Hematopoietic multipotent progenitor cell treated with erythropoietin and hydrocortisone succinate and interleukin-3 and kit ligand, for 4 days (in vitro differentiated cells): ENCODE measurements around the gene PDE7B.
A peak's percentile ranks its signal among the peaks of the same experiment; 100 is the strongest.

Source experiments
- DNase-seq: peaks from one replicate; pipeline ENCODE4 v3.0.0-alpha.2; 2015

Gene PDE7B

DNA sequence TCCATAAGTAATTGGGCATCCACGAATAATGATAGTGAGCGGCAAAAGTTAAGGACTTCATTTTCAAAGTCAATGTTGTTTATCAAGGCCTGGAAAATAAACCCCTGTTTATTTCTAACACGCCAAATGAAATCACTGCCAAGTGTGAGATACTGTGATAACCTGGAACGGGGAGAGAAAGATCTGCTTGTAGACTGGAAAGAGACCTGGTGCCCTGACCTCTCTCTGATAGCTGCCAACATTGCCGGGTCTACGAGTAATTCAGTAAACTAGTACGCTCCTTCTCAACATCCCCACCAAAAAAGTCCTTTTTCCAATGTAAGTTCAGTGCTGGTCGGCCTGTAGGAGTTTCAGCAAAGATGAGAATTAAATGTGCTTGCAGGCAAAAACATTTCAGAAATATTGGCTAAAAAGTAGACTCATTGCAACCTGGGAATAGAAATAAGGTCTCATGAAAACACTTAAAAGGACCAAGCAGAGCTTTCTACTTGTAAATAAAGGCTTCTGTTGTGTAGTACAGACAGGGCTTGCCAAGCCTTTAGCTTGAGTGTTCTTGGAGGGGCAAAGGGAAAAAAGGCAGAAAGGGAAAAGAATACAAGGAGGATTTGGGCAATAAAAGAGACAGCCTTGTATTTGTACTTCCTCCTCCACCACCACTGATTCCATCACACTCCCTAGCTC is 43.9 kb downstream of the PDE7B start:
- DNase-seq = no peak

DNA sequence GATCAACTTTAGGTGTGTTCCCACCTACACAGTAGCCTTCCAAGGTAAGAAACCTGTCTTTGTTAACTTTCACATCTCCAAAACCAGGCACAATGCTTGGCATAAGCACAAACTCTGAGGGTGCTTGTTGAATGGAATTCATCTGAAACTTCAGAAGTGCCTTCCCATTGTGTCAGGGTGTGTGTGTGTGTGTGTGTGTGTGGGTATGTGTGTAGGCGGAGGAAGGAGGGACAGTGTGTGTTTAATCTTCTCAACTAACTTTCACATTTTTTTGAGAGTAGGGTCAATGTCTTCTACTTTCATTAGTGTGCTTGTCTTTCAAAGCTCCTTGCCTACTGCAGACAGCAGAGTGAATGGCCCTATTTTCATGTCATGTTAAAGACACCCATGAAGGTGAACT is 45.6 kb downstream of the PDE7B start:
- no peak for DNase-seq

DNA sequence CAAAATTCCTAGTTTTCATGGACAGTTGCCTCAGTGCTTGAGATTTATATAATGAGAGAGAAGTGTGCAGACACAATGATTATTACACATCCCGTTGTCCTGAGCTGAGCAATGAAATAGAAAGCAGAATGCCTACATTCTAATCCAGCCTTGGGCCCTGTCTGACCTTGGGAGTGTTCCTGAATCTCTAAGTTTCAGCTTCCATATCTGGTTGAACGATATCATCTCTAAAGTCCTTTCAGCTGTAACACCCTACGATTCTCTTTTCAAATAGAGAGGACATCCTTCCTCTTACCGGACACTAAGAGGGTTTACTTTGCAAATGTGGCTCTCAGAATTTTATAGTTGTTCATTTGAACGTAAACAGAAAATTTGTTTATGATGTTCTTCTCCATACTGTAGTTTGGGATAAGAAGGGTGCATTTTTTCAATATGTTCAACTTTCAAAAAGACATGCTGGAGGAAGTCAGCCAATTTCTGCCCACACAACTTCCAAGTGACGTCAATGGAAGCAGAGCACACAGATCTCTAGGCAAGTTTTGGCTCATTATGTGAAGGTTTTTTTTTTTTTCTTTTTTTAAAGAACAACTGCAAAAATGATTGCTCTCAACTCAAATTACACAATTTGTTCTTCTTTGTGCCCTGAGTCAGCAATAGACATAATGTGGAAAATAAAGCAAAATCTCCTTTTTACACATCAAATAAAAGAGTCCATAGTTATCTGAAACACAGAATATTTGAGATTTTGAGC is 50.4 kb downstream of the PDE7B start:
- no peak for DNase-seq

DNA sequence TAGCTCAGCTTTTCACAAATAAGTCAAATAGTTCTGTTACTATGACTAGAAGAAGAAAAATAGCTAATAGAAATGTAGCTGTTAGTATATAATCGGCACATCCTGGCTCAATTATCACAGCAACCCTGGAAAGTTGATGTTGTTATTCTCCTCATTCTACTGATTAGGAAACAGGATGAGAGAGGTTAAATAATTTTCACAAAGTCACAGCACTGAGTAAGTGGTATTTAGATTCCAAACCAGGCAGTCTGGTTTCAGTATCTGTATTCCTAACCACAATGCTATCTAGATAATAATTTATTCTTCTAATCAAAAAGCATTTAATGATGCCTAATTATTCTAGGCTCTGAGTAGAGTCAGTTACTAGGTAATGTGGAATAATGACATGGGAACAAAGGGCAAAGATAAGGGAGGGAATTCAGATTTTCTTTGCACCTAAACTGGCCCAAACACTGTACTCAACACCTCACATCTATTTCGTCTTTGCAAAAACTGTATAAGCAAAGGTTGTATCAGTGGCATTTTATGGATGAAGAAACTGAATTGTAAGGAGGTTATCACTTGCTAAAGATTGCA is 51.3 kb downstream of the PDE7B start:
- DNase-seq = no peak

DNA sequence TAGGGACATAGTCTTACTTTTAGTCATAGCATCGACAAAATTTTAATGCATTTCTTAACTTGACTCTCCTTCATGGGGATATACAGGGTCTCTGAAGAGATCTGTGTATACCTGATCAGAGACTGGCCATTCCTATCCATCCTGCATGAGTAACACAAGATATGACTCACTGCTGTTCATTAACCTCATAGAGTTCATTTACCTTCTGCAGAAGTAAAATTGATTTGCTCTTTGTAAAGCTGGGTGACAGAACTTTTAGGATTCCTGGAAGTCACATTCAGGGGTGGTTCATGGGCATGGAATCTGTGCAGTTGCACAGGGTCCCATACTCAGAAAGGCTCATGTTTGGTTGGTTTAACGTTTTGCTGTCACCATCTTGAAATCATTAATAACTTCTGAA is 53.2 kb downstream of the PDE7B start:
- no peak for DNase-seq

DNA sequence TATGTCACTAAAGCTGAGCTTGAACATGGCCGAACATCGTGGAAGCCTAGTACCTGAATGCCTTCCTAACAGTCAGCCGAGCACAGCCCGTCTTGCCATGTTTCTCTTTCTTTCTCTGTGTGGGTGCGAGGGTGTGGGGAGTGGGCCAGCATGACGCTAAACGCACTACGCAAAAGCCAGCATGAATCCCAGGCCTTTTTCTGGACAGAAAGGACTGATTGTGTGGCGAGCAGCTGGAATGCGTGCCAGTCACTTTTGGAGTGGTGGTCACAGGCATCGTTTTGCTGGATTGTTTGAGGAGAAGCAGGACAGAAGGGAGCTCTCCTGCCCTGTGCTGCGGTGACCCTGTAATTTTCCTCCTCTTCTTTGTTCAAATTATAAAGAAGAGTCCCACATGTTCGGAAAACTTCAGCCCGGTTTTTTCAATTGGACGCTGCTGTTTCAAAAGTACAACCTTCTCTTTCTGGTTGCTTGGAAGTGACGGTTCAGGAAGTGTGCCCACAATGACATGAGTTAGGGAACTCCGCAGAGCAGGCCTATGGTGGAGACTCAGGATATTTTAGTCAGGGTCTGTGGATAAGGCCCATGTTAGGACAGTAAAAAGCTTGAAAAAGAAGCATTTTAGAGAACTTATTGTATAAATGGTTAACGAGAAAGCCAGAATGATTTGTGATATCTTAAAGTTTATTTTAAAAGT is 54.3 kb downstream of the PDE7B start:
- DNase-seq = no peak

DNA sequence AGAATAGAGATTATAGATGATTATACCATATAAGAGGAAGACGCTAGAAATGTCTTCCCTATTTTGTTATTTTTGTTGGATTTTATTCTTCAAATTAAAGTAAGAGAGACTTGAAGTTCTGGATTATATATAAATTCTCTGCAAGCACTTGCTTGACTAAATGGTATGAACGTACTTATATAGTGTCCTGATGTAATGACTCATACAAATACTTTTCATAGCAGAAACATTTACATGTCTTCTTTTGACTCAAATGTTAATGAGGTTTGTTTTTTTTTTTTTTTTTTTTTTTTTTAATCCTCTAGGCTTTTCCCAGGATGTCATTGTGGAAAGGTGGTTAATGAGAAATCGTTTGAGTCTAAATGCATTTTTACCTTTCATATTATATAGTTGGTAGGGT is 55.0 kb downstream of the PDE7B start:
- no peak for DNase-seq

DNA sequence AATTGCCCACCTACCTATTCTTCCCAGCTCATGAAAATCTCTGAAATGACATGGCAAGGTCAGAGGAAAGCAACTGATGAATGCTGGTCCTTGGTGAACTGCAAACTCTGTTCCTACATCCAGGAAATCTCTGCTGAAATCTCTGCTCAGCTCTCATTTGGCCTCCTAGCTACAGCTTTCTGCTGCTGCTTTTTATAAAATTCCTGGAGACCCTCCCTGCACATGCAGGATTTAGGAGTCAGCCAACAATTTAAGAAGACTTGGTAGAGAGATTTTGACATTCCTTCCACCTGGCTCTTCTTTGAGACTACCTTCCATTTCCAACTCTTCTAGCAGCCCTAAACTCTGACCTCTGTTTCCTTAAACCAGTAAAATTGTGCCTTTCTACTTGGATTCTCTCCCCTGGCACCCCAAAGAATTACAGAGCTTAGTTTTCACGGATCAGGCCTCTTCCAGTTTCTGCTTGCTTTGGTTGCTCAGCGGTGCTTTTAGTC is 55.5 kb downstream of the PDE7B start:
- no peak for DNase-seq

DNA sequence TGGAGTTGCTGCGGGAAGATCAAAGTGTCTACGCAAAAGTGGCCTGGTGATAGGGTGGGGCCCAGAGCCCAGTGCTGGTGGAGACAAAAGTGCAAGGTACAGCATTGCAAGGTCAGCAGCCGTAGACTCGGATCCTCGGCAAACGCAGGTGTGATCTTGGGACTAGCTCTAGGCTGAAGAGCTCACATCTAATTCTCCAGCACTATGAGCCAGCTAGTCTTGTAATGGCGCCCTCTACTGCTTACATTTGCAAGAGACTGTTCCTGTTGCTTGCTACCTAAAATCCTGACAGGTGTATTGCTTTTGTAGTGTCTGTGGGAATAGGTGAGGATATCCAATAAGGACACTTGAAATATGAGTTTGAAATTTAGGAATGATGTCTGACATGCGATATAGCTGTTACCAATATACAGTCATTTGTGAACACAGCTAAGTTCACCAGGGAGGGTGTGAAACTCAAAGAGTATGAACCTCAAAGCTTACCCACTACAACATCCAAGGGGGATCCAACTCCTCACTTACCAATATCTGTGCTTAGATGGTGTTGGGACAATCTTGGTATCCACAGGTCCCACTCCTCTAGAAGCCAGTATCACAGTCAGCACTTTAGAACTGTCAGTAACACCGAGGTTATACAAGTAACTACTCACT is 58.4 kb downstream of the PDE7B start:
- DNase-seq = peak; percentile 76

DNA sequence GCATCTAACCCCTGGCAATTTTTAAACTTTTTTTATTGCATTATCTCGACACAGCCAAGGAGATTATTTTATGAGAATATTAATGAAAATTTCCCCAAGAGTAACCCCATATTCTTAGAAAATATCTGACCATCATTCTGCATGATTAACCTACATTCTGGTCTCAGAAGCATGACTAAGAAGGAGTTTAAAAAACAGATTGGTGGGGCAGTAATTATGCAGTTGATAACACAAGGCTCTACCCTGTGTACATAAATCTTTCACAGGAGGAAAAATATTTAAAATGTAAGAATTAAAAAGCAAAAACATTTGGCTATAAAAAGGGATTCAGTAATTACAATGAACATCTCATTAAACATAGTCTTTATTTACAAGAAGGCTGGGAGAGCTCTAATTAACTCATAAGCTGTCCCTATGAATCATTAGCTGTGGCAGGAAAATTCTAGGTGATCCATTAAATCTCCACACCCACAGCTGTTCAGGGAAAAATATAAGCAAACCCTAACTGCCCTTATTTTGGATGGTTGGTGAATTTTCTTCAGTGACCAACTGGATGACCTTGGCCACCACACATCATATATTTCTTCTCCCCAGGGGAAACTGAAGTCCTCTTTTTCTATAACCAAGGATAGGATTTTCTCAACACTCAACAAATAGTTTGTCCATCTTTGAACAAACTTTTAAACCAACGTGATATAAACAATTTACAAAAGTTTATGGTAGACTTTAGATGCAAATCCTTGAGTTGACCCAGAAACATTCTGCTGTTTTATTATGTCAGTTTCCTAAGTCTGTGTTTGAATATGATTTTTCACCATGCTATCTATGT is 59.5 kb downstream of the PDE7B start:
- DNase-seq = no peak

DNA sequence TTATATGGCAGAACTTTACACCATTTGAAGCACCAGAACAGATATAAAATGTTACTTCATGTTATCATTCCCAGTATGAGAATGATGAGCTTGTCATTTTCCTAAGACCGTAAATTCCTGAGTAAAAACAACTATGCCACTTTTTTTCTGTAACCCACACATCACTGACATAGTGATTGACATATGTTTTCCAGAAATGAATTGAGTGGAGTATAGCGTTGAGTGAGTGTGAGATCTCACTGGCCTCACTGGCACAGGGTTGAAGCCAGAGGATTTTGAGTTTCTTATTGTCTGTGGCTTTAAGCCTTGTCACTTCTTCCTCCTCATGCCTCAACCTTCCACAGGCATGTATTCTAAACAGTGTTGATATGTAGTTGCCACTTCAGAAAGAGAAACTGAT is 62.3 kb downstream of the PDE7B start:
- DNase-seq = no peak

DNA sequence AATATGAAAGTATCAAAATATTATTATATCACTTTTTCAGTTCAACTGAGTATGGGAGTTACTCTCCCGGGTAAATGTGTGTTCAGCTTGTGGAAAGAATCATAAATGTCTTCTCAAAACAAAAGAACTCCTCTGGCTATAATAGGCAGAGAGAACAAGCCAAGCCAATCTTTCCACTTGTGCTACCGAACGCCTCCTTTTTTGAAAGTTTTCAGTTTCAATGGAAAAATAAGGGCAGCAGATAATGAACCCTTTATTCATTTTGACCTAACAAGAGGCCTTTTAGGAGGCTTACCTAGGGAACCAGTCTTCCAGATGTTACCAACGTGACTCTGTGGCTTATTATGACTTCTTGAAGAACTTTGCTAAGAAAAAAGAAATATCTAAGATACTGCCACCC is 67.5 kb downstream of the PDE7B start:
- DNase-seq = no peak

DNA sequence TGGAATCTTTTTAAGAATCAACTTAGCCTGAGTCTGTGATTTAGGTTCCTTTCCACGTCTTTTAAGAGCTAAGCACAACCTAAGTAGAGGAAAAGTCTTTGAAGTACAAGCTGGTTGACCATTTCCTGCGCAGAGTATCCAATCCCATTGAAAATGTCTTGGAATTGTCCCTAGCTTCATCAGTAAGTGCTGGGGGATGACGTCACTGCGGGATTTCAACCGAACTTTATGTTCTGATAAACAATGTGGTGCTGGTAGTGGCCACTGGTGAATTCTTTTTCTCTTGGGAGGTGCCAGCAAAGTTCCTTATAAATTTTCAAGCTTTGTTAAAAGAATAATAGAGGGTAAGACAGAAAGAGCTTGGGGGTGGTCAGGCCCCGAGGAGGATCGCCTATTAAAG is 69.2 kb downstream of the PDE7B start:
- no peak for DNase-seq

DNA sequence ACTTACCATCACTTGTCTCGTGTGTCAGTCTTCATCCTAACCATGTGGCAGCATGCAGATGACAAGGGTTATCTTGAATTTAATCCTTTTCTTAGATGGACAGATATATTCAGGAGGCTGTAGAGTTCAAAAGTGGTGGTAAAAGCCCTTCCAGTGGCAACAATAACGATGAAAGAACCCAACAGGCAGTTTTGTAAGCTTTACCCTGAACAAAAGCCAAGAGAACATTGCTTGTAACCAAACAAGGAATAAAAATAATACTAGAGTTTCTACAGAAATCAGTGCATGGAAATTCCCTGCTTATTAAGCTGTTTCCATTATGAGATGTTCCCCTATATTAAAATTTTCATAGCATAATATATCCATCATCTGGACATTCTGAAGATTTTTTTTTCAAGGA is 69.7 kb downstream of the PDE7B start:
- DNase-seq = no peak

DNA sequence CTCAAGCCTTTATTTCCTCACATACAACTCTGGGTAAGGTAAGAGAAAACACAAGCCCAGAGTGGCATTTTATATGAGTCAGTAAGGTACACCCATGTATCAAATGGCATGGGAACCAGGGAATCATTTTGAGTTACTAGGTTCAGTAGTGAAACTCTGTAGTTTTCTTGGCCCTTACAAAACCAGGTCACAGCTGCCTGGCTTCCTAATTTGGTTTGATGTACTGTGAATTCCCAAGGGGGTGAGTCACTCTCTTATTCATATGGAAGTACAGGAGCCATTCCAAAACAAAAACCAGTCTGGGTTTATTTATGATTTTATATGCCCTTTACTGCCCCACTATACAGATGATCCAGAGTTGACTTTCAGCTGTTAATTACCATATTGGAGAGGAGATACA is 70.7 kb downstream of the PDE7B start:
- DNase-seq = no peak

DNA sequence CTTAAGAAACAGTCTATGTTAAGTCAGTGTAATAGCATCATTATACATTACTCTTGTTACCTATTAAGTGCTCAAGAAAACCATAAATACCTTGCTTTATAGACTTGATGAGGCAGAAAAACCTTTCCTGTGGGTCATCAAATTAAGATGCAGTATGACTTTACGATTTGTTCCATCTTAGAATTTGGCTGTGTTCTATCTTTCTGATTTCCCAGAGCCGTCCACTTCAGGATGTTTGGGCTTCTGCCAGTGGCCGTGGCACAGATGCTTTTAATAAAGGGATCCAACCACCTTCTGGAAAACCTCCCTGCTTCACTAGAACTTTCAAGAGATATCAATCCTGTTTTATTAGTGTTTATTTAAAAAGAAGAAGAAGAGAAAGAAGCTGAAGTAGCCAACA is 71.2 kb downstream of the PDE7B start:
- DNase-seq = no peak

DNA sequence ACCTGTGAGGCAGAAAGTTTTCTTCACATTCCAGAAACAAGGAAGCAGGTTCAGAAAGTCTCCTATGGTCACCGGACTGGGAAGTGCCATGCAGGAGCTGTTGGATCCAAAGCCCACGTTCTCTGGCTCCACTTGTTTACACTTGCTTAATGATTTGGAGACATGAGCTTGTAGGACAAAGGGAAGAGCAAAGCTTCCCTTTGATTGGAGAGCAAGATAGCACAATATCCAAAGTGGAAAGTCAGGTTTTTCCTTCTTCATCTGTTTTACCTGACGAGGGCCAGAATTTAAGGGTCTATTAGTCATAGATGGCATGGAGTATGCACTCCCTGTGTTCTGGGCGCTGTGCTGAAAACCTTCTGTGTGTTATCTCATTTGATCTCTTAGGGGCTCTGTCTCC is 81.2 kb downstream of the PDE7B start:
- no peak for DNase-seq

DNA sequence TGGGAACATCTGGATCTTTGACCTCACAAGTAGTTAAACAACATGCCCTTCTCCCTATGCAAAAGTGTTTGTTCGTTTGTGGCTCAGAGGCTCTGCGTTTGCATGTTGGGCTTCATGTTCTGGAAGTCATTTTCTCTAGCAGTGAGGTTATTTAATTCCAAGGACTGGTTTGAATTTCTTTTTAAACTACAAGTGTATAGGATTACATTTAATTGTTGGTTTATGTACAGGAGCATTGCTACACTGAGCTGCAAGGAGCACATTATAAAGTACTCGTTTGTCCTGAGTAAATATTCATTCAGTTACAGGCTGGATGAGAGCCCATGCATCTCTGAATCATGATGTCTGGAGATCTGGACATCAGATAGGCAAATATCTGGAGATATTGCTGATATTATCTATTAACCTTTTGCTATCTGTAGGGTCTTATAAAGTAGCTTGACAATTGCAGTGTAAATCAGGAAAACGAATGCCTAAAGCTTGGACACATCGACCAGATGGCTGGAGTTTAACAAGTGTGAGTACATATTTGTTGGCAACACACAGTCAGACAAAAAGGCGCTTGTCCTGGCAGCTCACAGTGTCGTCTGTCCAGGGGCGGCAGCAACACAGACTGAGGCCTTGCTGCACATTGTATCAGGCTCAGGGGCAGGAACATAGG is 84.6 kb downstream of the PDE7B start:
- DNase-seq = no peak

DNA sequence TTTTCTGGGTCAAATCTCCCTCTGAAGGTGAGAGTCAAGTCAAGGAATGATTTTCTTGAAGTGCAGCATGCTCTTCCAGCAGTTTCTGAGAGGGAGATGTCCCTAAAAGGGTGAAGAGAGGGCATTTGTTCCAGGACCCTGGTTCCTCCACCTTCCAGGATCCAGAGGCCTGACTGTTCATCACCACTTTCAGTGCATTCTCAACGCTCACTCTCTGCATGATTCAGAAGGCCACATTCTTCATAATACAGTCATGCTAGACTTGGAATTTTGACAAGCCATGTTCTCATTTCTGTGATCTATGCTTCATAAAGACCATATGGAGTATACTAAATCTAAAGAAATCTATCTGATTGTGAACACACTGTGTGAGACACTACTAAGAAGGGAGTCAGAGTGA is 85.1 kb downstream of the PDE7B start:
- DNase-seq = no peak

DNA sequence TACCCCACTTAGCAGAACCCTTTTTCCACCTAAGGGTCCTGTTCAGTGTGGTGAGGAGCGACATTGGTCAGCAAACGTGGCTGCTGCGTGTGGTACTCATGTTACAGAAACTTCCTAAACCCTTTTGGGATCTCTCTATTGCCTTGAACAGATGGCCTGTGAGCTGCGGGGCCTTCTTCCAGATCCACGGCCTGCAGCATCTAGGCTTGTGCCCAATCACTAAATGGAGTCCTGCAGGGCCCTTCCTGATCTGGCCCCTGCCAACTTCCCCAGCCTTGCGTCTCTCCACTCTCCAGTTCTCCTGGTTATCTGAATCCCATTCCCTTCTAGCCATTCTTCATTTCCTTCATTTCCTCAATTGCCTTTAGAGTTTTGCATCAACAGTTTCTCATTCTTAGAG is 85.6 kb downstream of the PDE7B start:
- DNase-seq = no peak

DNA sequence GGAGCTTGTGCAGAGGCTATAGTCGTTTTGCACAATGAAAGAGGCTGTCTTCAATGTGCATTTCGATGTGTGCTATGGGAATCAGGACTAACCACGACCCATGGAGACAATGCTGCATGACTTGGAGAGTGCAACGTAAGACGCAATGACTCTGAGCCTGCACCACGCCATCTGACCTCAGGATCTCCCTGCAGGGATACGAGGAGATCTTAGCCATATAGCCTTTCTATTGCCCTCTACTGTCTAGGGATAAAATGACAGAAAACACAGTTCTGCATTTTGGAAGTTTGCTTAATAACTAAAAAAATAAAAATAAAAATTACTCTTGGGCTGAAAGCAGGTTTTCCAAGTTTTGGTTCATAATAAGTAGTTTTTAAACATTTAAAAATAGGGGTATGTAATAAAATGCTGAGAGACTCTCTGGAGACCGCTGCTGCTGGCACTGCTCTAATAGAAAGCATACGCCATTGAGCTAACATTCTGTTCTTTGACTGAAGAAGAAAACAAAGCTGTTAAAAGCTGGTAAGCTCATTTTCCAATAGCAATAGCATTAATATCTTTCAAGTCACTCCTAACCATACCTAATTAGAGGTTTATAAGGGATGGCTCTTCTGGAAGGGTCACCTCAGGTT is 87.2 kb downstream of the PDE7B start:
- DNase-seq = peak; percentile 65
